ENCODE data around the gene NEURL2. TPM values are rescaled to one million over a fixed set of nuclear protein-coding genes. Genes with fewer than 3 reads are reported as not detected.
A peak's percentile ranks its signal among the peaks of the same experiment; 100 is the strongest.

NEURL2 gene
- total RNA-seq, 1 donor from 2014 or later: 0.24 TPM

- H3K4me3 ChIP-seq: no peak overlapping the region
- H3K4me3 Mint-ChIP-seq: peak overlapping the region; percentile 54
- H3K4me2 ChIP-seq: no peak overlapping the region
- peaks cover 27% of the 10 kb centered on the region for H3K4me1 Mint-ChIP-seq
- TF ChIP-seq, protein P1, sequence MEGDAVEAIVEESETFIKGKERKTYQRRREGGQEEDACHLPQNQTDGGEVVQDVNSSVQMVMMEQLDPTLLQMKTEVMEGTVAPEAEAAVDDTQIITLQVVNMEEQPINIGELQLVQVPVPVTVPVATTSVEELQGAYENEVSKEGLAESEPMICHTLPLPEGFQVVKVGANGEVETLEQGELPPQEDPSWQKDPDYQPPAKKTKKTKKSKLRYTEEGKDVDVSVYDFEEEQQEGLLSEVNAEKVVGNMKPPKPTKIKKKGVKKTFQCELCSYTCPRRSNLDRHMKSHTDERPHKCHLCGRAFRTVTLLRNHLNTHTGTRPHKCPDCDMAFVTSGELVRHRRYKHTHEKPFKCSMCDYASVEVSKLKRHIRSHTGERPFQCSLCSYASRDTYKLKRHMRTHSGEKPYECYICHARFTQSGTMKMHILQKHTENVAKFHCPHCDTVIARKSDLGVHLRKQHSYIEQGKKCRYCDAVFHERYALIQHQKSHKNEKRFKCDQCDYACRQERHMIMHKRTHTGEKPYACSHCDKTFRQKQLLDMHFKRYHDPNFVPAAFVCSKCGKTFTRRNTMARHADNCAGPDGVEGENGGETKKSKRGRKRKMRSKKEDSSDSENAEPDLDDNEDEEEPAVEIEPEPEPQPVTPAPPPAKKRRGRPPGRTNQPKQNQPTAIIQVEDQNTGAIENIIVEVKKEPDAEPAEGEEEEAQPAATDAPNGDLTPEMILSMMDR (IDR thresholded peaks at IDR 0.05): no peak
- TF ChIP-seq EZH2phosphoT487 (IDR thresholded peaks at IDR 0.05) (no peak), EZH2 (IDR thresholded peaks at IDR 0.05) (no peak)
- H3K36me3 Mint-ChIP-seq: no peaks in the 10 kb centered on the region
- H3K27me3 ChIP-seq: no peaks in the 10 kb centered on the region
- H3K9me3 ChIP-seq (ENCODE audit: low read depth): no peaks in the 10 kb centered on the region
- no peaks in the 10 kb centered on the region for H4K20me1 ChIP-seq (ENCODE audit: low read depth)
- no peaks in the 10 kb centered on the region for H3K9me3 Mint-ChIP-seq
- H3K9ac ChIP-seq: no peak overlapping the region
- no peak overlapping the region for H3K27ac ChIP-seq
- no peaks in the 10 kb centered on the region for H3K36me3 ChIP-seq
- no peak overlapping the region for H3K27ac Mint-ChIP-seq
- H3K27me3 Mint-ChIP-seq (ENCODE audit: insufficient read depth, low read depth): no peaks in the 10 kb centered on the region
- H2AFZ ChIP-seq (replicated peaks): no peak overlapping the region
- DNase-seq (ENCODE audit: low spot score): no peak
- peaks cover 3% of the 10 kb centered on the region for H3K4me1 ChIP-seq
- H3F3A ChIP-seq (ENCODE audit: low read depth): no peaks in the 10 kb centered on the region
- no peaks in the 10 kb centered on the region for H3K79me2 ChIP-seq (ENCODE audit: low read depth)
Measured at GRCh38 chr20:45917790-45918141, 26.8 kb upstream of the NEURL2 start.

- no peaks in the 10 kb centered on the region for H4K20me1 ChIP-seq (ENCODE audit: low read depth)
- H3K27ac ChIP-seq: no peak overlapping the region
- no peak overlapping the region for H3K27ac Mint-ChIP-seq
- TF ChIP-seq EZH2 (IDR thresholded peaks at IDR 0.05) (no peak), EZH2phosphoT487 (IDR thresholded peaks at IDR 0.05) (no peak)
- TF ChIP-seq, protein P1 (IDR thresholded peaks at IDR 0.05): no peak
- H3K36me3 Mint-ChIP-seq: peaks cover 5% of the 10 kb centered on the region
- H2AFZ ChIP-seq (replicated peaks): no peak overlapping the region
- H3K4me3 ChIP-seq: no peak overlapping the region
- H3K4me1 ChIP-seq: peaks cover 5% of the 10 kb centered on the region
- H3K9me3 ChIP-seq (ENCODE audit: low read depth): no peaks in the 10 kb centered on the region
- peaks cover 9% of the 10 kb centered on the region for H3F3A ChIP-seq (ENCODE audit: low read depth)
- H3K4me3 Mint-ChIP-seq: peak overlapping the region; percentile 68
- H3K9ac ChIP-seq: no peak overlapping the region
- peaks cover 3% of the 10 kb centered on the region for H3K27me3 Mint-ChIP-seq (ENCODE audit: insufficient read depth, low read depth)
- peaks cover 4% of the 10 kb centered on the region for H3K27me3 ChIP-seq
- no peak for DNase-seq (ENCODE audit: low spot score)
- H3K4me2 ChIP-seq: no peak overlapping the region
- H3K4me1 Mint-ChIP-seq: peaks cover 29% of the 10 kb centered on the region
- peaks cover 7% of the 10 kb centered on the region for H3K79me2 ChIP-seq (ENCODE audit: low read depth)
- H3K36me3 ChIP-seq: no peaks in the 10 kb centered on the region
- no peaks in the 10 kb centered on the region for H3K9me3 Mint-ChIP-seq
Measured at GRCh38 chr20:45913116-45913515, 22.1 kb upstream of the NEURL2 start.

DNA sequence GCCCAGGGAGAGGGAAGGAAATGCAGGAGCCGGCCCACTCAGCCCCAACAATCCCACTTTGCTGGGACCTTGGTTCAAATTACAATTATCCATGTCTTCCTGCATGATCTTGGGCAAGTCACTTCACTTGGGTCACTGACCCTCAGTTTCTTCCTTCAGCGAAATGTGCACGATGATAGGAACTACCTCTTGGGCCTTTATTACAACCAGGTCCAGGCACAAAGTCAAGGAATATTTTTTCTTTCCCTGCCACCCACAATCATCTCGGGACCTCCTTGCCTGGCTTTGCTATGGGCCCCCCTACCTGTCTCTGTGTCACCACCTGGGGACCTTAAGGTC lies 21.3 kb upstream of the NEURL2 start:
- Histone ChIP-seq H3K27me3 (peaks cover 4% of the 10 kb centered on the region), H4K20me1 (ENCODE audit: low read depth) (no peaks in the 10 kb centered on the region), H3K79me2 (ENCODE audit: low read depth) (peaks cover 7% of the 10 kb centered on the region), H3K9ac (no peak overlapping the region), H2AFZ (replicated peaks) (peak overlapping the region; percentile 48), H3K27ac (no peak overlapping the region), H3K4me2 (peak overlapping the region; percentile 88), H3K9me3 (ENCODE audit: low read depth) (no peaks in the 10 kb centered on the region), H3K4me3 (peak overlapping the region; percentile 68), H3K4me1 (peaks cover 5% of the 10 kb centered on the region), H3K36me3 (no peaks in the 10 kb centered on the region), H3F3A (ENCODE audit: low read depth) (peaks cover 9% of the 10 kb centered on the region)
- no peak for TF ChIP-seq EZH2phosphoT487 (IDR thresholded peaks at IDR 0.05)
- TF ChIP-seq, protein P1 (IDR thresholded peaks at IDR 0.05): no peak
- TF ChIP-seq EZH2 (IDR thresholded peaks at IDR 0.05): no peak
- DNase-seq (ENCODE audit: low spot score): no peak
- Mint-ChIP-seq H3K4me3 (peak overlapping the region; percentile 92), H3K36me3 (peaks cover 8% of the 10 kb centered on the region), H3K27me3 (ENCODE audit: insufficient read depth, low read depth) (peaks cover 3% of the 10 kb centered on the region), H3K4me1 (peaks cover 28% of the 10 kb centered on the region), H3K27ac (peak overlapping the region; percentile 57), H3K9me3 (no peaks in the 10 kb centered on the region)
